G401 (cell line): Measurements from ENCODE around the gene CRY1. TPM values are rescaled to one million over a fixed set of nuclear protein-coding genes. Genes with fewer than 3 reads are reported as not detected.

Experiments used
- DNase-seq: peaks from one replicate; pipeline ENCODE4 v3.0.0-alpha.2; 2015; ENCODE audit warnings: low spot score
- in situ Hi-C: cut with HindIII; loops from 2 replicates; pipeline ENCODE4 v1.10.0; 2016; ENCODE audit warnings: low sequenced_read_pairs, mixed read lengths
- total RNA-seq: library from RNA; depleted of rRNA; stranded (reverse); fragments of >200 nt; shearing (Covaris generic); gene quantifications from 2 replicates; pipeline ENCODE4 v1.2.3, GENCODE V29; 2014; rRNA removed

Gene CRY1
- total RNA-seq, result 142 and 152 TPM in 2 replicates

DNA sequence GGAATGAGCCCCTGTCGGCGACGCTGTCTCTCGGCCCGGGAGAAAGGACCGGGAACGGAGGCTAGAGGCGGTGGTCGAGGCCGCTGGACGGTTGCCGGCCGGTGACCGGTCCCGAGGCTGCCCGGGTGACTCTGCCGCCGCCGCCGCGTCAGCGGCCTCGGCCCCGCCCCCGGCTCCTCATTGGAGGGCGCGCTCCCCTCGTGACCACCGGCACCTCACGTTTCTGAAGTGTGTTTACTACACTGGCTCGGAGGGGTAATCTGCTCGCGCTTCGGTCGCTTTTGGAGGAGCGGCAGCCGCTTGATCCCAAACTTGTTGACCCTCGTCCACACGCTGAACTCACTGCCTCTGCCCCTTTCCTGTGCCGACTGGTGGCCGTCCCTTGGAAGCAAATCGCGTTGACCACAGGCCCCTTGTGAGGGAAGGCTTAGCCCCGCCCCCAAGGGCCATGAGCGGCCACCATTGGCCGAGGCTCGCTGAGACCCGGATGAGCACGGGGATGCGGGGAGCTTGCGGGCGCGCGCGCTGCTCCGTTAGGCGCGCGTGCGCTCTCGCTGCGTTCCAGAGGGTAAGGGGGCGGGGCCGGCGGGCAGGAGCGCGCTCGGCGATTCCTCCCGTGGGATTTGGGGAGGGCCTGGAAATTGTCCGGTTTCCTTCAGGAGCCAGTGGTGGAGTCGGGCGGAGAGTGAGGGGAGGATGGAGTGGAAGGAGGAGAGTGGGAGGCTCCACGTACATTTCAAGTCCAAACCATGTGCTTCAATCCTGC lies at the start of gene CRY1:
Gene CRY1, minus strand, starts transcription at position 133 of the 766 bp plus-strand sequence. CDS start 588 bp downstream, outside the sequence.
- in situ Hi-C loops, result no loop called here
- DNase-seq, result peak; percentile 94

DNA sequence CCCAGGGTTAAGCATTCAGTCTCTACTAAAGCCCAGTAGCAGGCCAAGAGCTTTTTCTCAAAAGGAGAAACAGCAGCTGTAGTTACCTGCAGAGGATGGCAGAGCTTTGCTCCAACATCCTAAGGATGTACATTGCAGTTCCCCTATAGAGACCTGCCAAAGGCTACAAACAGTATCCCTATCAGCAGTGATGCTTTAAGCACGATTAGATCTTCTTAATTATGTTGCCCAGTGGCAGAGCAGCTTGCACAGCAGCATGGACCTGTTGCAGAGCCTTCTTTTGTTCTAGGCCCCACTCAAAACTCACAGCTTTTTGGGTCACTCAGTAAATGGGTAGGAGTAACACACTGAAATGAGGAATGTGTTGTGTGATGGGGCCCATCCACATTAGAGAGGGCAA lies 46.4 kb upstream of the CRY1 start:
- no peak for DNase-seq
- in situ Hi-C loops, result loop anchor here (25.0 kb wide), 1 partner anchor 473 kb away; no protein-coding TSS in a partner anchor

GRCh38 chr12:107138990-107139389 lies 45.6 kb upstream of the CRY1 start:
- in situ Hi-C loops, result loop anchor here (25.0 kb wide), 1 partner anchor 473 kb away; no protein-coding TSS in a partner anchor
- no peak for DNase-seq

DNA sequence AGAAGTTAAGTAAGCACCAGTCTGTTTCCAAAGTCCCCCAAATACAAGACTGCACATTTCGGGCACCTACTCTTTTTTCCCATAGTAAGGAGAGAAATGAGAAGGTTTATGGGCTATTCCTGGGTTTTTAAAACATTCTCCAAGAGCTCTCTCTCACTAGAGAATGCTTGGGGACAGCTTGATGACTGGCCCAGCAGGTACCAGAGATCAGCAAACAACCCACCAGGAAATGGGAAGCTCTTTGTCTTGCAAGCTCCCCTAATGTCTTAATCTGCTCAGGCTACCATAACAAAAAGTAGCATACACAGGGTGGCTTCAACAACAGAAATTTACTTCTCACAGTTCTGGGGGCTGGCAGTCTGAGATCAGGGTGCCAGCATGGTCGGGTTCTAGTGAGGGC lies 41.8 kb upstream of the CRY1 start:
- DNase-seq, result no peak
- in situ Hi-C loops, result loop anchor here (25.0 kb wide), 1 partner anchor 477 kb away; no protein-coding TSS in a partner anchor

- DNase-seq, result no peak
- in situ Hi-C loops, result loop anchor here (25.0 kb wide), 1 partner anchor 478 kb away; no protein-coding TSS in a partner anchor
Observed at GRCh38 chr12:107134558-107134957, 41.2 kb upstream of the CRY1 start.

DNA sequence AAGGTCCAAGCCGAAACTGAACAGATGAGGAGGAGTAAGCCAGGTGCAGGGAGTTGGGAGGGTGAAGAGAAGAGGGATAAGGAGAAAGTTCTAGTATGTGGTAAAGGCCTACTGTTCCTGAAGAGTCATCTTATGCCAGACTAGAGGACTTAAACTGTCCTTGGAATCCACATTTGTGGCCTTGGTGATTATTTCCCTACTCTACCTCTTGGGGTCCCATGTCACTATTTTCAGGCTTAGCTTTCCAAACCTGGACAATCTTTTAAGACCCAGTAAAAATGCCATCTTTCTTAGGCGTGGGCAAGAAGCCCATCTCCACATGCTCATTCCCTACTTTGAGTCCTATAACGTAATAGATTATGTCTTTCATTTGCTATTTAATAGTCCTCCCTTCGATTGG lies 40.1 kb upstream of the CRY1 start:
- in situ Hi-C loops, result loop anchor here (25.0 kb wide), 1 partner anchor 479 kb away; no protein-coding TSS in a partner anchor

DNA sequence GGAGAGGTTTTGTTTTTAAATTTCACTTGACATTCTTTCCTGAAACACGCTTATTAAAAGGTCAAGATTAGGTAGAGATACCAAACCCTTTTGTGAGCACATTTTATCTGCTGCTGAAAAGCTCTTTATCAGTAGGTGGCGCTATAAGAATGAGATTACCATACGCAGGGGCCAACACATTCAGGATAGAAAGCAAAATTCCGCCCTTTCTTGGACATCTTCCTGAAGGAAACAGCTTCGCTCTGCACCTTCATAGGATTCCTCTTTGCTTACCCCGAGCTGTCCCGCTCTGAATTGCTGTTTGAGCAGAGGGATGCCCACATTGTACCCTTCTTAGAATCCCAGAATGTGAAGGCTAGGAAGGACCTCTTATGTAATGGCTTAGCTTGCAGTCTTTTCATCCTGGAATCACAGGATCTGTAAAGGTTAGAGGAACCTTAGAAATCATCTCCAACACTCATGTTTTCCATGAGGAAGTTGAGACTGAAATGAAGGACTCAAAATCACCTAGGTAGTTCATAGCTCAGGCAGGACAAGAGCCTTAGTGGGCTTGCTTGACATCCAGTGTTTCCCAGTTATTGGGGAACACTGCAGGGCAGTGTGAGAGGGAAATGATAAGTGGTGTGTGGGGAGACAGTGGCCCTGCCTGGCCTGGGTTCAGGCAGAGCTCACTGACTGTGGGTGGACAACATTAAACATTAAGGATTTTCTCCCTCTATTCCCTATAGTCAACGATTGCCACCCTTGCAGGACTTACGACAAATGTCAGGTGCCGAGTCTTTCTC lies 38.7 kb upstream of the CRY1 start:
- DNase-seq, result peak; percentile 84
- in situ Hi-C loops, result loop anchor here (25.0 kb wide), 1 partner anchor 480 kb away; no protein-coding TSS in a partner anchor

More for the DNA sequence above, 40.1 kb upstream of the CRY1 start:
- DNase-seq, result no peak

DNA sequence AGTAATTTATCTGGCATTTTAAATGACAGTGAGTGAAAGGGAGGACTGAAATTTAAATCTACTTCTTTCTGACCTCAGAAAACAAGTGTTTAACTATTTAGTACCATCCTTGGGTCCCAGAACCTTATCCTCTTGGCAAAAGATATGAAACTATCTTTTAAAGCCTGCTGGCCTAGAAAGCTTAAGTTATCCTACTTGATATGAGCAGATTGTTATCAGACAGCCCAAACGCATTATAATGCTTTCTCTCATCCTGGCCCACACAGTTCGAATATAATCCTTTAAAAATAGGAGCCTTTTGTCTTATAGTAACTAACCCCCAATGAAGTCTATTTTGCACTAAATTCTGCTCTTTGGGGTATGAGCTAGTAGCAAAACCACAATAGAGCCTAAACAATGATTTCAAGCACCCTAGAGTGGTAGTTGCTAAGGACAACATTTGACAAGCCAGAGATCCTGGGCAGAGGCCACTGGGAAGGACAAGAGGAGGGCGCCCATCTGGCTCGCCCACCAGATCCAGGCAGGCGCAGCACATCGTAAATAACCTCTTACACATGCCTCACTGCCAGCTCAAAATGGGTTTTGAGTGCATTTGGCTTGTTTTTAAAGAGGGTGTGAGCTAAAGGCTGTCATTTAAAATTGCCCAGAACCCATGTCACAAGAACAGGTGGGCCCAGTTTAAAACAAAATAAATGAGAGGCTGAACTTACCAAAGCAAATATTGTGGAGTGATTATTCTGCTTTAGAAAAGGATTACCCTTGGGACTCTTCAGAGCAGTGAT lies 37.7 kb upstream of the CRY1 start:
- in situ Hi-C loops, result loop anchor here (25.0 kb wide), 1 partner anchor 481 kb away; no protein-coding TSS in a partner anchor
- DNase-seq, result peak; percentile 49

- DNase-seq, result peak; percentile 61
- in situ Hi-C loops, result loop anchor here (25.0 kb wide), 1 partner anchor 483 kb away; no protein-coding TSS in a partner anchor
Observed at GRCh38 chr12:107129315-107129930, 36.1 kb upstream of the CRY1 start.

DNA sequence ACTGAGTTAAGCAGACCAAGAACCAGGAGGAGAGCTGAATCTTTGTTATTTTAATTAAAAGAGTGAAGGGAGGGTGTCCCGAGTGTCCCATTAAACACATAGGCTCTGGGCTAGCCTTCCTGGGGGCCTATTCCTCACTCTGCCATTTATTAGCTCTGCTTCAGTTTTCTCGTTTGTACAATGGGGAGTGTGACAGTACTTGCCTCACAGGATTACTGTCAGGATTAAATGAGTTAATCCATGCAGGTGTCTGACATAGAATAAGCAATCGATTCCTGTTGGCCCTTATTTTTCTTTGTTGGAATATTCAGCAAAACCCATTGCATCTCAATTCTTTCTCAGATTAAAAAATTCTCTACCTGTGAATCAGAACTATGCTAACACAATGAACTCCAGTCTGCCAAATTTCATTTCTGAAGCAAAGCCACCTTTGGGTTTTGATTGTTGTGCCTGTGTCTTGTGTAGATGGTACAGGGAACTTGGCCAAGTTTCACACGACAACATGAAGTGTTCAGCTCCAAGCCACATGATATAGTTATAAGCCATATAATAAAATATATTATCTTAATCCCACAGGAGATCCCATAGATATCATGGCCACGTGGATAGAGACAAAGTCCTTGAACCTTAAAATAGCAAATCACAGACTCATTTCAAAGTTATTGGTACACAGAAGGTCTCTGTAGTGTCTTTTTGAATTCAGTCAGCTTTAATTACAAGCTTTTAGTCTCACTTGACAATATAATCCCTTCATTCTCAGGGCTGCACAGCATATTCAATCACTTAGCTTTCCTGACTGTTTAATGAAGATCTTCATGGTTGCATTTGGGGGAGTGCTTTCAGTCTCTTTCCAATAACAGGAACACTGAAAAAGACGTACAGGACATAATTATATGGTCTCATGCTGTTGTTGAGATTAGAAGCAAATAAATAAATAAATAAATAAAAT lies 34.4 kb upstream of the CRY1 start:
- peak; percentile 40 for DNase-seq
- in situ Hi-C loops, result loop anchor here (25.0 kb wide), 1 partner anchor 485 kb away; no protein-coding TSS in a partner anchor

GRCh38 chr12:107126796-107127481 lies 33.6 kb upstream of the CRY1 start:
- DNase-seq, result no peak
- in situ Hi-C loops, result loop anchor here (25.0 kb wide), 1 partner anchor 485 kb away; no protein-coding TSS in a partner anchor

- in situ Hi-C loops, result loop anchor here (25.0 kb wide), 1 partner anchor 486 kb away; no protein-coding TSS in a partner anchor
- DNase-seq, result no peak
Observed at GRCh38 chr12:107125833-107126232, 32.5 kb upstream of the CRY1 start.

GRCh38 chr12:107122452-107122958 lies 29.2 kb upstream of the CRY1 start:
- in situ Hi-C loops, result no loop called here
- no peak for DNase-seq

GRCh38 chr12:107119091-107119490 lies 25.7 kb upstream of the CRY1 start:
- in situ Hi-C loops, result no loop called here

GRCh38 chr12:107118624-107119023 lies 25.3 kb upstream of the CRY1 start:
- in situ Hi-C loops, result no loop called here
- DNase-seq, result no peak

More at GRCh38 chr12:107119091-107119490, 25.7 kb upstream of the CRY1 start:
- DNase-seq, result no peak

- no peak for DNase-seq
- in situ Hi-C loops, result no loop called here
Observed at GRCh38 chr12:107115119-107115518, 21.8 kb upstream of the CRY1 start.

DNA sequence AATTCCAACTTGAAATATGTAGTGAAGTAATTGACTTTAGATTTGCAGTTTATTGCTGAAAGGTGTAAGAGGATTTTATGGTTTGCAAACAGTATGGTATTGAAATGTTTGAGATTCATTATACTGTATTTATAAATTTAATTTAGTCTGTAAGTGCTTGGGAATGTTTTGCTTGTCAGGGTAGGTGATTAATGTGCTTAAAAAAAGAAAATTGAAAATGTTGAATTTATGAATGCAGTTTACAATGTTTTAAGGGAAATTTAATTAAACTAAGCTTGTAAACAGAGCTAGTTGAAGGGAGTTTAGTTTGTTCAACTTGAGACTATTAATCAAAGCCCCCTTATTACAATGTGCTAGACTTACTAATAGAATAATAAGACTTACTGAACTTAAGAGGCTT lies 18.0 kb upstream of the CRY1 start:
- in situ Hi-C loops, result no loop called here
- no peak for DNase-seq
